HG03039 (cell line): ENCODE data around the gene SARNP.
"Not testable (repeated sequence)": the region's sequence is repeated elsewhere in the genome, so short reads cannot be mapped to it uniquely, and the experiment has no call there.

Experiments used
- ATAC-seq: cut with Tn5 transposase; IDR thresholded peaks from one replicate; pipeline ENCODE4 v1.9.1; 2021; ENCODE audit warnings: mild to moderate bottlenecking, moderate library complexity; ENCODE audit not compliant: unreplicated experiment

Gene SARNP

GRCh38 chr12:55817345-55818139 is at the start of gene SARNP, which contains the start of gene ORMDL2:
Gene SARNP (minus strand): TSS chr12:55817724. CDS start chr12:55817701, 23 bp downstream.
Gene ORMDL2 (plus strand): TSS chr12:55818041. CDS start chr12:55819000, 959 bp downstream.
- ATAC-seq, result peak; percentile 97

GRCh38 chr12:55866454-55867004 is 49.0 kb upstream of the SARNP start:
- not testable (repeated sequence) for ATAC-seq

GRCh38 chr12:55865327-55865726 is 47.8 kb upstream of the SARNP start:
- no peak for ATAC-seq

GRCh38 chr12:55862931-55863330 is 45.4 kb upstream of the SARNP start:
- ATAC-seq, result not testable (repeated sequence)

- ATAC-seq, result no peak
Measured at GRCh38 chr12:55862286-55862685, 44.8 kb upstream of the SARNP start.

- ATAC-seq, result no peak
Measured at GRCh38 chr12:55861871-55862270, 44.3 kb upstream of the SARNP start.

- no peak for ATAC-seq
Measured at GRCh38 chr12:55861396-55861795, 43.9 kb upstream of the SARNP start.

- no peak for ATAC-seq
Measured at GRCh38 chr12:55852740-55853139, 35.2 kb upstream of the SARNP start.

- no peak for ATAC-seq
Measured at GRCh38 chr12:55850893-55851292, 33.4 kb upstream of the SARNP start.

GRCh38 chr12:55850401-55850800 is 32.9 kb upstream of the SARNP start:
- ATAC-seq, result no peak

- ATAC-seq, result no peak
Measured at GRCh38 chr12:55849616-55850343, 32.3 kb upstream of the SARNP start.

GRCh38 chr12:55847603-55848291 is 30.2 kb upstream of the SARNP start:
- no peak for ATAC-seq

GRCh38 chr12:55847033-55847432 is 29.5 kb upstream of the SARNP start:
- ATAC-seq, result no peak

- ATAC-seq, result no peak
Measured at GRCh38 chr12:55845785-55846496, 28.4 kb upstream of the SARNP start.

GRCh38 chr12:55845361-55845760 is 27.8 kb upstream of the SARNP start:
- no peak for ATAC-seq

GRCh38 chr12:55844961-55845360 is 27.4 kb upstream of the SARNP start:
- no peak for ATAC-seq

- ATAC-seq, result no peak
Measured at GRCh38 chr12:55843431-55843830, 25.9 kb upstream of the SARNP start.

GRCh38 chr12:55842681-55843429 is 25.3 kb upstream of the SARNP start, which contains the start of gene MMP19:
Gene MMP19 (minus strand): TSS chr12:55842936. CDS start chr12:55842830, 106 bp downstream.
- ATAC-seq, result no peak

- no peak for ATAC-seq
Measured at GRCh38 chr12:55840581-55841351, 23.2 kb upstream of the SARNP start.
